ENCODE measurements around the gene OSTM1. TPM values are rescaled to one million over a fixed set of nuclear protein-coding genes. Genes with fewer than 3 reads are reported as not detected.
"Not testable (repeated sequence)": the region's sequence is repeated elsewhere in the genome, so short reads cannot be mapped to it uniquely, and the experiment has no call there.

OSTM1 gene
- total RNA-seq, 1 donor from 2014 or later, result 19.9 TPM

DNA sequence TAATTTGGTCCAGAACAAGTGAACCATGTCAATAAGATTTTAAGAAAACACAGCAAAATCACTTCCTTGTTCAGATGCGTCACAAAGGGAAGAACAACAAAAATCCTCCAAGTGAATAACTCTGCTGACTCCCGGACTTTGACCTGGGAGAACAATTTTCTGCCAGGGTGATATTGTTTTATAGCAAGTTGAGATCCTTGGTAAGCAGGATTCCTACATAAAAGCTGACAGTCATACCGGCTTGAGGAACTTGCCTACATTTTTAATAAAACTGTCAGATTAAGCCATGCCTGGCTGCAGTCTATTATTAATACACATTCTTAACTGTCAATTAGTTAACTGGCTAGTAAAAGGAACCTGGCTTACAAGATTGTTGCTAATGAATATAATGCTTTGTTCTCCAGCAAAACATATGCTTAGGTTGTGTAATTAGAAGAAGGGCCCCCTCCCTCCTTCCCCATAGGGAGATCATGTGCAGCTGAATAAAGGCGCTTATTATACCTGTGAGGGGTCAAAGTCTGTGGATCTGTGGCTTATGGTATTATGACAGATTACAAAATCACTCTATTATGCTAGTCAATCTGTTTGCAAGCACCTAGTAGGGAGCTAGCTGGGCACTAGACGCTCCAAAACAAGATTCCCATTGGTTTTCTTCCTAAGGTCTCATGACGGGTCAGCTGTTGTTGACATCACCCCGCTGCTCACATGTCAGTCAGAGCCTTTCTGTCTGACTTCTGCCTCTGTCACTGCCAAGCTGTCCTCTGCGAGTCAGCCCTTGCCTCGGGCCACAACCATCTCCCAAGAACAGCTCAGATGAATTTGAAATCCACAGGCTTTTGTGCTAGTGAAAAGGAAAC is 71.9 kb downstream of the OSTM1 start:
- peaks cover 8% of the 10 kb centered on the region for H3K27me3 Mint-ChIP-seq (ENCODE audit: insufficient read depth)
- H3K4me1 Mint-ChIP-seq (ENCODE audit: low read depth), result no peaks in the 10 kb centered on the region
- intact Hi-C loops (cut with micrococcal nuclease), result no loop called here
- H3K27ac Mint-ChIP-seq, result no peak overlapping the region
- H3K9me3 Mint-ChIP-seq, result peaks cover 2% of the 10 kb centered on the region
- no peak for DNase-seq (ENCODE audit: low spot score)
- H3K4me3 Mint-ChIP-seq, result no peak overlapping the region
- no peaks in the 10 kb centered on the region for H3K36me3 Mint-ChIP-seq (ENCODE audit: low read depth)

DNA sequence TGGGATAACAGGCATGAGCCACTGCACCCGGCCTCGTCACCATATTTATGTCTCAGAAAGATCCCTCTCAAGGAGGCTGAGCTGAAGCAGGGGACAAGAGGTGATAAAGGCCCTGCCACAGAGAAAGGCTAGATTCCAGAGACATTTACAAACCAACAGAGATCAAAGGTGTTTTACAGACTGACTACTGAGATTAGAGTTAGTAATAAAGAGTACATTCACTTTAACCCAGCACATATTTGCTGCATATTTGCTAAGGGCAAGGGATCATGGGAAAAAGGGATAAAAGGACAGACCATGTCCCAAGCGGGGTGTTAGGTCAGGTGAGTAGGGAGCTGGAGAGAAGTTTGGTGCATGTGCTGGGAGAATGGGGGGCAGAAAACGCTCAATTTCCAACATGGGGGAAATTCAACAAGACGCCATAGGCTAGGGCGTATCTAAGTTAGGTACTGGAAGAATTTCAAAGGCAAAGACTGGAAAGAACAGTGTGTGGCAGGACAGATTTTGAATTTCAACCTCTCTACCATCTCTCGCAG is 72.8 kb downstream of the OSTM1 start:
- H3K27me3 Mint-ChIP-seq (ENCODE audit: insufficient read depth), result peaks cover 8% of the 10 kb centered on the region
- H3K9me3 Mint-ChIP-seq, result no peaks in the 10 kb centered on the region
- no peak overlapping the region for H3K27ac Mint-ChIP-seq
- DNase-seq (ENCODE audit: low spot score), result no peak
- intact Hi-C loops (cut with micrococcal nuclease), result no loop called here
- H3K4me1 Mint-ChIP-seq (ENCODE audit: low read depth), result no peaks in the 10 kb centered on the region
- no peaks in the 10 kb centered on the region for H3K36me3 Mint-ChIP-seq (ENCODE audit: low read depth)
- H3K4me3 Mint-ChIP-seq, result no peak overlapping the region

GRCh38 chr6:108000259-108000658 is 74.3 kb downstream of the OSTM1 start:
- H3K4me3 Mint-ChIP-seq; DNase-seq (ENCODE audit: low spot score); intact Hi-C loops (cut with micrococcal nuclease); H3K36me3 Mint-ChIP-seq (ENCODE audit: low read depth); H3K27ac Mint-ChIP-seq; H3K9me3 Mint-ChIP-seq; H3K4me1 Mint-ChIP-seq (ENCODE audit: low read depth); H3K27me3 Mint-ChIP-seq (ENCODE audit: insufficient read depth): not testable (repeated sequence)

DNA sequence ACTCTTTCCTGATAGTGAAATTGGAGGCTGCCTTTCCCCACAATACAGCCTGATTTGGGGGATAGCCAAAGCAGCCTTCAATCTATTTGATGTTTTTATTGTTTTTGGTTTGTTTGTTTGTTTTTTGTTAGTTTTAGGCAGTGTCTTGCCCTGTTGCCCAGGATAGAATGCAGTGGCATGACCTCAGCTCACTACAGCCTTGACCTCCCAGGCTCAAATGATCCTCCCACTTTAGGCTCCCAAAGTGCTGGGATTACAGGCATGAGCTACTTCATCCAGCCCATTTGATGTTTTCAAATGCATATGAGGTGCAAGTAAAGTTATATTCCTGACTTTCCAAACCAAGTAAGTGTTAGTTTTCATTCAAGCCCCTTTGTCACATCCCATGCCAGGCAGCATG is 75.2 kb downstream of the OSTM1 start:
- DNase-seq (ENCODE audit: low spot score), result no peak
- intact Hi-C loops (cut with micrococcal nuclease), result no loop called here
- Mint-ChIP-seq H3K36me3 (ENCODE audit: low read depth) (no peaks in the 10 kb centered on the region), H3K4me1 (ENCODE audit: low read depth) (no peaks in the 10 kb centered on the region), H3K4me3 (no peak overlapping the region), H3K27me3 (ENCODE audit: insufficient read depth) (peaks cover 8% of the 10 kb centered on the region), H3K27ac (no peak overlapping the region), H3K9me3 (no peaks in the 10 kb centered on the region)

DNA sequence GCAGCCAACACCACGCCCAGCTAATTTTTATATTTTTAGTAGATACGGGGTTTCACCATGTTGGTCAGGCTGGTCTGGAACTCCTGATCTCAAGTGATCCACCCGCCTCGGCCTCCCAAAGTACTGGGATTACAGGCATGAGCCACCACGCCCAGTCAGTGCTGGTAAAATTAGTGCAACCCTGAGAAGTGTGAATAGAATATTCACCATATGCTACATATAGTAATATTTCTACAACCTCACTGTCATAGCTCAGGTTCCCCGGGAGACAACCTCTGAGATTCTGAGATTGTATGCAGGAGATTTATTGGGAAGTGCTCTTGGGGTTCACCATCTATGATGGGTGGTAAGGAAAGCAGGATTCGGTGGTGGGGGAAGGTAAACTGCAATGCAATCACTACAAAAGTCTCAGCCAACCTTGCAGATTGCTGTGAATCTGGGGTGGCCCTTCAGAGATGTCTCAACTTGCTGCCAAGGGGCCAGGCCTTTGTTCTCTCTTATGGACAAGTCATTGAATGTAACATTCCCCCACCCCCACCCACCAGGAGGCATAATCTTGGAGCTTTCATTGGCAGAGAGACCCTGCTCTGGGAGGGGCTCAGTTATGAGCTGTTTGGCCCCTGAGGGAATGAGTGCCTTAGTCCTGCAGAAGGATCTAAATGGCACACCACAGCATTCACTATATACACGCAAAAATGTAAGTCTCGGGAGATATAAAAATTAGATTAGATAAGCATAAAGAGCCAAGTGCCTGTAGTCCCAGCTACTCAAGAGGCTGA is 82.6 kb downstream of the OSTM1 start:
- intact Hi-C loops (cut with micrococcal nuclease), result no loop called here
- no peaks in the 10 kb centered on the region for H3K9me3 Mint-ChIP-seq

More for the DNA sequence above, 82.6 kb downstream of the OSTM1 start:
- Mint-ChIP-seq H3K27ac (no peak overlapping the region), H3K36me3 (ENCODE audit: low read depth) (no peaks in the 10 kb centered on the region), H3K27me3 (ENCODE audit: insufficient read depth) (no peaks in the 10 kb centered on the region), H3K4me1 (ENCODE audit: low read depth) (peaks cover 7% of the 10 kb centered on the region), H3K4me3 (no peak overlapping the region)
- DNase-seq (ENCODE audit: low spot score), result no peak

Other genes starting within 250 kb of the OSTM1 start
- gene SEC63, start 116.5 kb downstream of the OSTM1 start, total RNA-seq, result 87.1 and 90.7 TPM in 2 replicates
- not detected in 2 replicates for gene NR2E1, start 91.3 kb upstream of the OSTM1 start, total RNA-seq
- 68.5 and 72.5 TPM in 2 replicates for gene SNX3, start 186.3 kb upstream of the OSTM1 start, total RNA-seq
- 4.3 and 6.0 TPM in 2 replicates for gene AFG1L, start 220.3 kb upstream of the OSTM1 start, total RNA-seq